Osteoblast (primary cell): Measurements from ENCODE around the gene SUMO3. TPM values are rescaled to one million over a fixed set of nuclear protein-coding genes. Genes with fewer than 3 reads are reported as not detected.

Experiments
- DNase-seq: peaks from one replicate; pipeline ENCODE4 v3.0.0; 2011; ENCODE audit warnings: low spot score, mixed read lengths; ENCODE audit not compliant: insufficient read length; ENCODE audit errors: missing footprints
- H2AFZ ChIP-seq: 2 replicates; pipeline ENCODE4 v1.6.0; 2011; ENCODE audit warnings: mild to moderate bottlenecking, low read length
- H3K27ac ChIP-seq: 2 replicates; pipeline ENCODE4 v1.5.1; 2011; ENCODE audit warnings: mild to moderate bottlenecking, low read depth, low read length, moderate library complexity
- H3K27me3 ChIP-seq: 2 replicates; pipeline ENCODE4 v1.6.0; 2012; ENCODE audit warnings: mild to moderate bottlenecking, control low read depth, inconsistent platforms, low read length, moderate library complexity; ENCODE audit not compliant: insufficient read depth
- H3K36me3 ChIP-seq: 2 replicates; pipeline ENCODE4 v1.5.1; 2011; ENCODE audit warnings: mild to moderate bottlenecking, low read length, control low read depth, moderate library complexity; ENCODE audit not compliant: insufficient read depth
- H3K4me1 ChIP-seq: 2 replicates; pipeline ENCODE4 v1.5.1; 2011; ENCODE audit warnings: mild to moderate bottlenecking, low read length, control low read depth, moderate library complexity; ENCODE audit not compliant: insufficient read depth
- H3K4me2 ChIP-seq: 2 replicates; pipeline ENCODE4 v1.6.0; 2011; ENCODE audit warnings: mild to moderate bottlenecking, low read length; ENCODE audit not compliant: insufficient read depth
- H3K4me3 ChIP-seq: fragments of 200-600 bp; sonication (generic); 3 replicates; pipeline ENCODE4 v1.5.1; 2012; ENCODE audit warnings: mild to moderate bottlenecking, low read length, inconsistent platforms; ENCODE audit not compliant: insufficient read depth
- H3K79me2 ChIP-seq: 2 replicates; pipeline ENCODE4 v1.6.0; 2012; ENCODE audit warnings: mild to moderate bottlenecking, low read length, control low read depth, inconsistent platforms; ENCODE audit not compliant: insufficient read depth
- H3K9me3 ChIP-seq: 2 replicates; pipeline ENCODE4 v1.5.1; 2011; ENCODE audit warnings: low read depth, low read length, control low read depth
- H4K20me1 ChIP-seq: 2 replicates; pipeline ENCODE4 v1.6.0; 2012; ENCODE audit warnings: mild to moderate bottlenecking, low read length, control low read depth; ENCODE audit not compliant: insufficient read depth
- CTCF ChIP-seq: IDR thresholded peaks from 2 replicates; pipeline ENCODE4 v1.5.1; 2011; ENCODE audit warnings: mild to moderate bottlenecking, low read depth, low read length, moderate library complexity; ENCODE audit errors: extremely low read depth
- total RNA-seq: library from RNA; depleted of rRNA; stranded (reverse); fragments of >200 nt; gene quantifications from 2 replicates; pipeline ENCODE4 v1.2.3, GENCODE V29; 2012

Gene SUMO3
- total RNA-seq, 1 donor, result 80.7 TPM

DNA sequence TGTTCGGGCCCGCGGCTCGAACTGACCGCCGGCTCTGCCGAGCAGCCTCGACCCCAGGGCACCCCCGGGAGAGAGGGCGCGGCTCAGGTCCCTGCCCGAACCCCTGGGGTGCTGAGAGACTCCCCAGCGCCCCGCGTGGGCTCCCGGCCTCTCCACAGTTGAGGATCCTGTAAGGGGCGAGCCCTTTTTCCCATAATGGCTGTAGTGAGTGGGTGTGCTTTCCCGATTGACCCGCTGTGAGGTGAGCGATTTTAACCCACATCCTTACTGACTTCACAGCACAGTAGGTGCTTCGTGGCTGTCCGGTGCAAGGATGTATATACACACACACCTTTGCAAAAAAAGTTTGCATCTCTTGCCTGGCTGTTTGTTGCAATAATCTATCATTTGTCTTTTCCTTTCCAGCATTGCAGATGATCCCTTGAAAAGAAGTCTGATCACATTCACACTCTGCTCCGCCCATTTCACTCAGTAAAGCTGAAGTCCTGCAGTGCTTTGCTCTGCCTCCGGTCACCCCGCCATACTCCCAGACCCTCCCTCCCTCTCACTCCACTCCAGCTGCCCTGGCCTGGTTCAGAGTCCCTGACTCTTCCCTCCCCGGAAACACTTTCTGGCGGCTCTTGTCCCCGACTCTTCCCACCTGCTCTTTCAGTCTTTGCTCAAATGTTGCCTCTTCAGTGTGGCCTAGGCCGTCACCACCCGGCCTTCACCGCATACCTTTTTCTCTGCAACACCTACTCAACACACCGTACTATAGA, 15.3 kb downstream of the SUMO3 start:
- Histone ChIP-seq H4K20me1 (peaks cover 27% of the 10 kb centered on the region), H3K4me1 (peaks cover 19% of the 10 kb centered on the region), H3K9me3 (no peaks in the 10 kb centered on the region), H3K36me3 (peaks cover 56% of the 10 kb centered on the region), H3K27me3 (no peaks in the 10 kb centered on the region), H3K27ac (no peak overlapping the region), H3K4me3 (peak overlapping the region; percentile 96), H3K79me2 (peaks cover 72% of the 10 kb centered on the region), H3K4me2 (peak overlapping the region; percentile 91), H2AFZ (peak overlapping the region; percentile 64)
- no peak for TF ChIP-seq CTCF
- DNase-seq, result peak; percentile 85

- peak; percentile 98 for DNase-seq
- Histone ChIP-seq H3K4me3 (peak within 1 kb of the TSS; percentile 96), H2AFZ (peak within 1 kb of the TSS; percentile 90), H3K27ac (peak within 1 kb of the TSS; percentile 70), H3K36me3 (peaks cover 47% of the 10 kb centered on the region), H3K4me2 (peak within 1 kb of the TSS; percentile 91), H3K27me3 (no peaks in the 10 kb centered on the region), H3K79me2 (peaks cover 71% of the 10 kb centered on the region), H4K20me1 (peaks cover 24% of the 10 kb centered on the region), H3K4me1 (peaks cover 19% of the 10 kb centered on the region), H3K9me3 (no peaks in the 10 kb centered on the region)
- TF ChIP-seq CTCF, result no peak
Measured at GRCh38 chr21:44801468-44802395, 16.1 kb downstream of the SUMO3 start, which contains the start of gene UBE2G2. TSS of gene UBE2G2 (minus strand) at chr21:44801820. CDS start at chr21:44801748, 72 bp downstream.

DNA sequence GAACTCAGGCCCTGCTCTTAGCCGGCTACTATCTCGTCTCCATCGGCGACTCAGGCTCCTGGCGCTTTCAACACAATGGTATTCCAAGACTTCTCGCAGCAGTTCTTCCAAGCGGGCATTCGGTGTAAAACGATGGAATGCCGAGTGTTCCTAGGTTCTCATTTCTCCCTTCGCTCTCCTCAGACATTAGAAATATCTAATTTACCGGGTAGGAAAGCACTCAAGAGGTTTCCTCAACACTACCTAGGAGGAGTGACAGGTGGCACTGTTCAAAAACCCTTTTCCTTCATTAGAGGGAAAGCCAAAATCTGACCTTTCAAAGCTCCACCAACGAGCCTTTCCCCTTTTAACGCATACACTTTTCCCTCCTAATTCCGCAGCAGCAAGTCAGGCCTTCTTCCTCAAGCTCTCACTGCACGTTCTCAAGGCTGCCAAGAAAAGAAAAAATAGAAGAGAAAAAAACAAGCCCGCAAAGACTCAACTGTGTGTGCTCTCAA, 16.8 kb downstream of the SUMO3 start:
- Histone ChIP-seq H3K27me3 (no peaks in the 10 kb centered on the region), H2AFZ (peak overlapping the region; percentile 90), H3K4me1 (peaks cover 19% of the 10 kb centered on the region), H3K4me2 (peak overlapping the region; percentile 91), H3K36me3 (peaks cover 49% of the 10 kb centered on the region), H3K9me3 (no peaks in the 10 kb centered on the region), H3K4me3 (peak overlapping the region; percentile 96), H3K79me2 (peaks cover 74% of the 10 kb centered on the region), H3K27ac (peak overlapping the region; percentile 70), H4K20me1 (peaks cover 30% of the 10 kb centered on the region)
- peak; percentile 76 for DNase-seq
- TF ChIP-seq CTCF, result peak; percentile 43
